Lung (tissue), 16 donors: ENCODE results near the gene MMP23B. TPM values are rescaled to one million over a fixed set of nuclear protein-coding genes. Genes with fewer than 3 reads are reported as not detected.

Experiments
- ATAC-seq: fragments of 200-7000 bp; cut with Tn5 transposase; one replicate; pipeline ENCODE4 v1.9.1; 2020; ENCODE audit warnings: moderate number of reproducible peaks; ENCODE audit not compliant: insufficient read depth, low FRiP score
- DNase-seq, 3 donors: peaks; one replicate each; pipeline ENCODE4 v3.0.0-alpha.2; 2013 to 2017
- H3K27ac ChIP-seq, 2 donors: one replicate each; pipeline ENCODE4 v1.5.1; 2013; ENCODE audit warnings: mild to moderate bottlenecking in 2 of 2, moderate library complexity in 2 of 2, control low read depth in 1 of 2, inconsistent platforms in 1 of 2, low read depth in 1 of 2, low read length in 1 of 2
- H3K27me3 ChIP-seq, 3 donors: one replicate each; pipeline ENCODE4 v1.5.1; 2013; ENCODE audit warnings: low read length in 2 of 3; ENCODE audit not compliant: control insufficient read depth in 3 of 3, insufficient read depth in 3 of 3
- H3K36me3 ChIP-seq, 4 donors: one replicate each; pipeline ENCODE4 v1.5.1; 2013; ENCODE audit warnings: low read length in 4 of 4, mild to moderate bottlenecking in 1 of 4, moderate library complexity in 1 of 4; ENCODE audit not compliant: control insufficient read depth in 4 of 4, insufficient read depth in 4 of 4
- H3K4me1 ChIP-seq, 5 donors: one replicate each; pipeline ENCODE4 v1.5.1; 2013; ENCODE audit warnings: low read length in 5 of 5, mild to moderate bottlenecking in 2 of 5, moderate library complexity in 1 of 5; ENCODE audit not compliant: control insufficient read depth in 5 of 5, insufficient read depth in 5 of 5
- H3K4me3 ChIP-seq: one replicate; pipeline ENCODE4 v1.5.1; 2013; ENCODE audit warnings: mild to moderate bottlenecking, control low read depth, moderate library complexity
- H3K9ac ChIP-seq, 2 donors: one replicate each; pipeline ENCODE4 v1.5.1; 2013; ENCODE audit warnings: low read length in 2 of 2, control low read depth in 1 of 2; ENCODE audit not compliant: insufficient read depth in 1 of 2
- H3K9me3 ChIP-seq, 4 donors: one replicate each; pipeline ENCODE4 v1.5.1; 2013; ENCODE audit warnings: low read length in 3 of 4, mild to moderate bottlenecking in 1 of 4, moderate library complexity in 1 of 4; ENCODE audit not compliant: control insufficient read depth in 4 of 4, insufficient read depth in 3 of 4
- WGBS, 2 donors: extraction: QIAGEN DNeasy Blood & Tissue Kit; methylation state at CpG; one replicate each; pipeline ENCODE4 v1.1.7; 2013; 5-methylcytosine and 5-hydroxymethylcytosine counted together
- long read RNA-seq, 5 donors: transcript quantifications; one replicate each; lab custom pipeline, GENCODE V29; 2026
- polyA plus RNA-seq, 2 donors: library from polyadenylated mRNA; stranded (reverse); fragments of 200-250 nt; gene quantifications; one replicate each; pipeline ENCODE4 v1.2.1, GENCODE V29; 2013
- total RNA-seq, 2 donors: library from RNA; depleted of rRNA in 1 of 2; stranded (reverse); fragments of >200 nt in 1 of 2; gene quantifications; one replicate each; pipeline ENCODE4 v1.2.1, GENCODE V29; 2014 to 2021
- TF ChIP-seq, protein P1 (sequence below): IDR thresholded peaks from 2 replicates; pipeline ENCODE4 v1.5.1; 2012; ENCODE audit warnings: mild to moderate bottlenecking; ENCODE audit errors: control extremely low read depth, extremely low read depth
- donor health status: control.
- donor health status: control.
- donor health status: Bipolar disorder and iron deficiency.
- donor health status: healthy.
- donor health status: DM: yes; HTN: yes; CAD: no.

The MMP23B gene
- total RNA-seq (10 to 100 TPM; 29.2 to 40.3 TPM), polyA plus RNA-seq (10 to 100 TPM; 14.1 to 15.0 TPM)
- long read RNA-seq, donor 1, transcript MMP23B-202 (7 exons, 1,309 nt), result minor isoform, 9 of 156 reads
- long read RNA-seq, donor 1, transcript MMP23B-201 (8 exons, 1,326 nt), result major isoform, 28 of 156 reads
- long read RNA-seq, donor 1, partial matches to known transcripts, result 114 of 156 reads
- long read RNA-seq, donor 1, other reads (novel, unspliced or antisense), result 0 of 156 reads
- long read RNA-seq, donor 2, transcript MMP23B-202 (7 exons, 1,309 nt), result minor isoform, 6 of 26 reads
- long read RNA-seq, donor 2, transcript MMP23B-201 (8 exons, 1,326 nt), result major isoform, 11 of 26 reads
- long read RNA-seq, donor 2, partial matches to known transcripts, result 6 of 26 reads
- long read RNA-seq, donor 2, other reads (novel, unspliced or antisense), result 0 of 26 reads
- long read RNA-seq, donor 3, transcript MMP23B-201 (8 exons, 1,326 nt), result major isoform, 12 of 22 reads
- long read RNA-seq, donor 3, transcript MMP23B-202 (7 exons, 1,309 nt), result minor isoform, 7 of 22 reads
- long read RNA-seq, donor 3, partial matches to known transcripts, result 0 of 22 reads
- long read RNA-seq, donor 3, other reads (novel, unspliced or antisense), result 0 of 22 reads
- long read RNA-seq, donor 4, transcript MMP23B-202 (7 exons, 1,309 nt), result major isoform, 7 of 23 reads
- long read RNA-seq, donor 4, transcript MMP23B-201 (8 exons, 1,326 nt), result minor isoform, 6 of 23 reads
- long read RNA-seq, donor 4, partial matches to known transcripts, result 0 of 23 reads
- long read RNA-seq, donor 4, other reads (novel, unspliced or antisense), result 5 of 23 reads
- long read RNA-seq, donor 5, transcript MMP23B-202 (7 exons, 1,309 nt), result minor isoform, 8 of 208 reads
- long read RNA-seq, donor 5, transcript MMP23B-201 (8 exons, 1,326 nt), result major isoform, 17 of 208 reads
- long read RNA-seq, donor 5, partial matches to known transcripts, result 169 of 208 reads
- long read RNA-seq, donor 5, other reads (novel, unspliced or antisense), result 10 of 208 reads

- DNase-seq (peak; percentile 91 to 95 (median 92)), ATAC-seq (peak; percentile 4)
- TF ChIP-seq, protein P1, sequence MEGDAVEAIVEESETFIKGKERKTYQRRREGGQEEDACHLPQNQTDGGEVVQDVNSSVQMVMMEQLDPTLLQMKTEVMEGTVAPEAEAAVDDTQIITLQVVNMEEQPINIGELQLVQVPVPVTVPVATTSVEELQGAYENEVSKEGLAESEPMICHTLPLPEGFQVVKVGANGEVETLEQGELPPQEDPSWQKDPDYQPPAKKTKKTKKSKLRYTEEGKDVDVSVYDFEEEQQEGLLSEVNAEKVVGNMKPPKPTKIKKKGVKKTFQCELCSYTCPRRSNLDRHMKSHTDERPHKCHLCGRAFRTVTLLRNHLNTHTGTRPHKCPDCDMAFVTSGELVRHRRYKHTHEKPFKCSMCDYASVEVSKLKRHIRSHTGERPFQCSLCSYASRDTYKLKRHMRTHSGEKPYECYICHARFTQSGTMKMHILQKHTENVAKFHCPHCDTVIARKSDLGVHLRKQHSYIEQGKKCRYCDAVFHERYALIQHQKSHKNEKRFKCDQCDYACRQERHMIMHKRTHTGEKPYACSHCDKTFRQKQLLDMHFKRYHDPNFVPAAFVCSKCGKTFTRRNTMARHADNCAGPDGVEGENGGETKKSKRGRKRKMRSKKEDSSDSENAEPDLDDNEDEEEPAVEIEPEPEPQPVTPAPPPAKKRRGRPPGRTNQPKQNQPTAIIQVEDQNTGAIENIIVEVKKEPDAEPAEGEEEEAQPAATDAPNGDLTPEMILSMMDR, result no peak
- Histone ChIP-seq H3K4me1 (peaks cover 0 to 2% (median 0%) of the 10 kb centered on the region in 5 donors), H3K9ac (peak within 1 kb of the TSS in 1 of 2 donors; percentile 42), H3K27me3 (peaks cover 0 to 5% (median 0%) of the 10 kb centered on the region in 3 donors), H3K4me3 (no peak within 1 kb of the TSS), H3K9me3 (peaks cover 0 to 4% (median 0%) of the 10 kb centered on the region in 4 donors), H3K27ac (peak within 1 kb of the TSS in 1 of 2 donors; percentile 72), H3K36me3 (peaks cover 0 to 20% (median 5%) of the 10 kb centered on the region in 4 donors)
- WGBS, 2 donors, result 3 to 4% methylated on average over 27 to 48 of the region's 48 CpGs
These were observed at the start of gene MMP23B for GRCh38 chr1:1631782-1632420. Gene MMP23B, plus strand, starts transcription at chr1:1632173. Its CDS starts 46 bp downstream, at chr1:1632219.

DNA sequence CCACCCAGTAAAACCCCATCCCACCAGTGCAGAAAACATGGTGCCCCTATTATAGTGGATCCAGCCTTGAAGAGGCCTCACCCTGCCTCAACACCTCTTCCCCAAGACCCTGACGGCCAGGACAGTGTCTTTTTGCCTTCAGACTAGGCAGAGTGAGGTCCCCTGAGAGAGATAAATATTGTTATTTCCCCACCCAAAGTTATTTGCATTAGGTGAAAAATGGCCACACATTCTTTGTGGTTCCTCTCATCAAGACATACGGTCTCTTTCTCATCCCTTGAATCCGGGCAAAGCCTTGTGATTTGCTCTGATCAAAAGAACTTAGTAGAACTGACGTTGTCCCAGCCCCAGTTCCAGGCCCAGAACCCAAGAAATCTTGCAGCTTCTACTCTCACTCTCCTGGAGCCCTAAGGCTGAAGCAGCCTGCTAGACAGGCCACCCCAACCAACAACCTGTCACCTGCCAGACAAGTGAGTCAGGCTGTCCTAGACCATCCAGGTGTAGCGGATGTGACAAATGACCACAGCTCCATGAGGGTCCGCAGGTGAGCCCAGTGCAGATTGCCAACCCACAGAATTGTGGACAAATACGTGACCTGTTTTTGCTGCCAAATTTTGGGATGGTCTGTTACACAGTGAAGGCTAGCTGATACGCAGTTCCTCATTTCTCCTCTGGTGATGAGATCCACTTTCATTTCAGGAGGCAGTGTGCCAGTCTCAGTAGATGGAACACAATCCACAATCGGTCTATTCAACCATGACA lies 49.2 kb upstream of the MMP23B start:
- ATAC-seq, result no peak
- Histone ChIP-seq H3K4me3 (no peak overlapping the region), H3K9ac (no peak overlapping the region), H3K27ac (no peak overlapping the region), H3K4me1 (no peaks in the 10 kb centered on the region), H3K27me3 (peaks cover 0 to 14% (median 3%) of the 10 kb centered on the region in 3 donors), H3K9me3 (no peaks in the 10 kb centered on the region), H3K36me3 (no peaks in the 10 kb centered on the region)
- TF ChIP-seq, protein P1, result no peak
- WGBS, 2 donors, result 77 to 80% methylated on average over 9 of the region's 9 CpGs
- DNase-seq, result no peak

GRCh38 chr1:1583347-1584010 lies 48.5 kb upstream of the MMP23B start:
- H3K4me1 ChIP-seq, result no peaks in the 10 kb centered on the region
- WGBS, 2 donors, result 84 to 85% methylated on average over 23 of the region's 23 CpGs
- DNase-seq, result no peak
- H3K27me3 ChIP-seq, result peaks cover 0 to 14% (median 3%) of the 10 kb centered on the region in 3 donors
- H3K27ac ChIP-seq, result no peak overlapping the region
- no peaks in the 10 kb centered on the region for H3K9me3 ChIP-seq
- no peak overlapping the region for H3K9ac ChIP-seq
- no peak overlapping the region for H3K4me3 ChIP-seq
- TF ChIP-seq, protein P1, result no peak
- no peak for ATAC-seq
- H3K36me3 ChIP-seq, result no peaks in the 10 kb centered on the region
